ENCODE data around the gene MRPL17. TPM values are rescaled to one million over a fixed set of nuclear protein-coding genes. Genes with fewer than 3 reads are reported as not detected.

Gene MRPL17
- total and polyA plus RNA-seq, 10 of the 15 experiments (the other 5 are each of a cell fraction or from before 2014, with no cell fraction given), result 60.3 to 171 (median 94.8) TPM

DNA sequence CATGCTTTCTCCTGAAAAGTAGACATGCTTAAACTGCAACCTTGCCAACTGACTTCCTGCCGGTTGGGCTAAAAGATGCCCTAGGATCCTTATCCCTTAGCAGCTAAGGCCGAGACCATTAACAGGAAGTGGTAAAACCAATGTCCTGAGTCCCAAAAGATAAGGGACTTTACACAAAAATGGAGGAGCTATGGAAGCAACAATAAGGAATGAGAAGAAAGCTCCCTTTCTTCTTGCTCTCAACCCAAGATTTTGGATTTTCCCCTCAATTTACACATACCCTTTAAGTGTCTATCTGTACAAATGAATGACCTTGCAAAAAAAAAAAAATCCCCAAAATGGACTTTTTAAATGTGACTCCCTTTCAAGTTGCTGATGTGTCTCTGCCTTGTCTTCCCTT, 11.1 kb downstream of the MRPL17 start:
- H3K36me3 ChIP-seq (ENCODE audit: control insufficient read depth in 2 of 2, insufficient read depth in 2 of 2, low read length in 1 of 2), result no peaks in the 10 kb centered on the region
- no peak for TF ChIP-seq MYB (IDR thresholded peaks at IDR 0.05; ENCODE audit: borderline replicate concordance, low read depth, low read length)
- no peak for TF ChIP-seq FOS (IDR thresholded peaks at IDR 0.05; ENCODE audit: borderline replicate concordance, extremely low read depth, insufficient read length)
- TF ChIP-seq SPI1 (IDR thresholded peaks at IDR 0.05; ENCODE audit: borderline replicate concordance, insufficient read depth, low read depth, low read length), result no peak
- no peak for TF ChIP-seq SUZ12 (IDR thresholded peaks at IDR 0.05; ENCODE audit: unreplicated experiment)
- TF ChIP-seq, protein P1, sequence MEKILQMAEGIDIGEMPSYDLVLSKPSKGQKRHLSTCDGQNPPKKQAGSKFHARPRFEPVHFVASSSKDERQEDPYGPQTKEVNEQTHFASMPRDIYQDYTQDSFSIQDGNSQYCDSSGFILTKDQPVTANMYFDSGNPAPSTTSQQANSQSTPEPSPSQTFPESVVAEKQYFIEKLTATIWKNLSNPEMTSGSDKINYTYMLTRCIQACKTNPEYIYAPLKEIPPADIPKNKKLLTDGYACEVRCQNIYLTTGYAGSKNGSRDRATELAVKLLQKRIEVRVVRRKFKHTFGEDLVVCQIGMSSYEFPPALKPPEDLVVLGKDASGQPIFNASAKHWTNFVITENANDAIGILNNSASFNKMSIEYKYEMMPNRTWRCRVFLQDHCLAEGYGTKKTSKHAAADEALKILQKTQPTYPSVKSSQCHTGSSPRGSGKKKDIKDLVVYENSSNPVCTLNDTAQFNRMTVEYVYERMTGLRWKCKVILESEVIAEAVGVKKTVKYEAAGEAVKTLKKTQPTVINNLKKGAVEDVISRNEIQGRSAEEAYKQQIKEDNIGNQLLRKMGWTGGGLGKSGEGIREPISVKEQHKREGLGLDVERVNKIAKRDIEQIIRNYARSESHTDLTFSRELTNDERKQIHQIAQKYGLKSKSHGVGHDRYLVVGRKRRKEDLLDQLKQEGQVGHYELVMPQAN (conservative IDR thresholded peaks at IDR 0.05), result no peak
- no peak for TF ChIP-seq STAT1 (conservative IDR thresholded peaks at IDR 0.05)
- no peak for TF ChIP-seq NR2F1 (conservative IDR thresholded peaks at IDR 0.05)
- TF ChIP-seq, protein P2, sequence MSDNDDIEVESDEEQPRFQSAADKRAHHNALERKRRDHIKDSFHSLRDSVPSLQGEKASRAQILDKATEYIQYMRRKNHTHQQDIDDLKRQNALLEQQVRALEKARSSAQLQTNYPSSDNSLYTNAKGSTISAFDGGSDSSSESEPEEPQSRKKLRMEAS (IDR thresholded peaks at IDR 0.05; ENCODE audit: low read depth, low read length), result no peak
- TF ChIP-seq, protein P3, sequence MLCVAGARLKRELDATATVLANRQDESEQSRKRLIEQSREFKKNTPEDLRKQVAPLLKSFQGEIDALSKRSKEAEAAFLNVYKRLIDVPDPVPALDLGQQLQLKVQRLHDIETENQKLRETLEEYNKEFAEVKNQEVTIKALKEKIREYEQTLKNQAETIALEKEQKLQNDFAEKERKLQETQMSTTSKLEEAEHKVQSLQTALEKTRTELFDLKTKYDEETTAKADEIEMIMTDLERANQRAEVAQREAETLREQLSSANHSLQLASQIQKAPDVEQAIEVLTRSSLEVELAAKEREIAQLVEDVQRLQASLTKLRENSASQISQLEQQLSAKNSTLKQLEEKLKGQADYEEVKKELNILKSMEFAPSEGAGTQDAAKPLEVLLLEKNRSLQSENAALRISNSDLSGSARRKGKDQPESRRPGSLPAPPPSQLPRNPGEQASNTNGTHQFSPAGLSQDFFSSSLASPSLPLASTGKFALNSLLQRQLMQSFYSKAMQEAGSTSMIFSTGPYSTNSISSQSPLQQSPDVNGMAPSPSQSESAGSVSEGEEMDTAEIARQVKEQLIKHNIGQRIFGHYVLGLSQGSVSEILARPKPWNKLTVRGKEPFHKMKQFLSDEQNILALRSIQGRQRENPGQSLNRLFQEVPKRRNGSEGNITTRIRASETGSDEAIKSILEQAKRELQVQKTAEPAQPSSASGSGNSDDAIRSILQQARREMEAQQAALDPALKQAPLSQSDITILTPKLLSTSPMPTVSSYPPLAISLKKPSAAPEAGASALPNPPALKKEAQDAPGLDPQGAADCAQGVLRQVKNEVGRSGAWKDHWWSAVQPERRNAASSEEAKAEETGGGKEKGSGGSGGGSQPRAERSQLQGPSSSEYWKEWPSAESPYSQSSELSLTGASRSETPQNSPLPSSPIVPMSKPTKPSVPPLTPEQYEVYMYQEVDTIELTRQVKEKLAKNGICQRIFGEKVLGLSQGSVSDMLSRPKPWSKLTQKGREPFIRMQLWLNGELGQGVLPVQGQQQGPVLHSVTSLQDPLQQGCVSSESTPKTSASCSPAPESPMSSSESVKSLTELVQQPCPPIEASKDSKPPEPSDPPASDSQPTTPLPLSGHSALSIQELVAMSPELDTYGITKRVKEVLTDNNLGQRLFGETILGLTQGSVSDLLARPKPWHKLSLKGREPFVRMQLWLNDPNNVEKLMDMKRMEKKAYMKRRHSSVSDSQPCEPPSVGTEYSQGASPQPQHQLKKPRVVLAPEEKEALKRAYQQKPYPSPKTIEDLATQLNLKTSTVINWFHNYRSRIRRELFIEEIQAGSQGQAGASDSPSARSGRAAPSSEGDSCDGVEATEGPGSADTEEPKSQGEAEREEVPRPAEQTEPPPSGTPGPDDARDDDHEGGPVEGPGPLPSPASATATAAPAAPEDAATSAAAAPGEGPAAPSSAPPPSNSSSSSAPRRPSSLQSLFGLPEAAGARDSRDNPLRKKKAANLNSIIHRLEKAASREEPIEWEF (IDR thresholded peaks at IDR 0.05; ENCODE audit: insufficient replicate concordance, low read depth, low read length), result no peak
- no peak for TF ChIP-seq KDM1A (IDR thresholded peaks at IDR 0.05; ENCODE audit: borderline replicate concordance)
- no peak for TF ChIP-seq STAT3 (IDR thresholded peaks at IDR 0.05; ENCODE audit: low read depth, low read length)
- no peak for TF ChIP-seq IKZF2 (IDR thresholded peaks at IDR 0.05)
- TF ChIP-seq TCF3 (IDR thresholded peaks at IDR 0.05; ENCODE audit: borderline replicate concordance, insufficient read depth, low read depth, low read length), result no peak
- TF ChIP-seq, protein P4, sequence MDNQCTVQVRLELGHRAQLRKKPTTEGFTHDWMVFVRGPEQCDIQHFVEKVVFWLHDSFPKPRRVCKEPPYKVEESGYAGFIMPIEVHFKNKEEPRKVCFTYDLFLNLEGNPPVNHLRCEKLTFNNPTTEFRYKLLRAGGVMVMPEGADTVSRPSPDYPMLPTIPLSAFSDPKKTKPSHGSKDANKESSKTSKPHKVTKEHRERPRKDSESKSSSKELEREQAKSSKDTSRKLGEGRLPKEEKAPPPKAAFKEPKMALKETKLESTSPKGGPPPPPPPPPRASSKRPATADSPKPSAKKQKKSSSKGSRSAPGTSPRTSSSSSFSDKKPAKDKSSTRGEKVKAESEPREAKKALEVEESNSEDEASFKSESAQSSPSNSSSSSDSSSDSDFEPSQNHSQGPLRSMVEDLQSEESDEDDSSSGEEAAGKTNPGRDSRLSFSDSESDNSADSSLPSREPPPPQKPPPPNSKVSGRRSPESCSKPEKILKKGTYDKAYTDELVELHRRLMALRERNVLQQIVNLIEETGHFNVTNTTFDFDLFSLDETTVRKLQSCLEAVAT (IDR thresholded peaks at IDR 0.05), result no peak
- no peak for TF ChIP-seq TCF12 (IDR thresholded peaks at IDR 0.05; ENCODE audit: low read depth, low read length)
- no peak for TF ChIP-seq ZZZ3 (IDR thresholded peaks at IDR 0.05; ENCODE audit: control insufficient read depth, insufficient read length, low read depth)
- no peak for ATAC-seq
- in situ Hi-C loops (cut with MboI), result loop anchor here (10.0 kb wide), 1 partner anchor 287 kb away; no protein-coding TSS in a partner anchor
- H3K4me2 ChIP-seq (ENCODE audit: control insufficient read depth, insufficient read depth), result no peak overlapping the region
- H4K20me1 ChIP-seq (ENCODE audit: control insufficient read depth, insufficient read depth), result no peaks in the 10 kb centered on the region
- intact Hi-C loops (cut with micrococcal nuclease; ENCODE audit: unreplicated experiment), result no loop called here
- ChIA-PET RAD21 (ENCODE audit: unreplicated experiment) (interaction anchor here (1.1 to 1.3 kb wide), 3 partner anchors 8 to 60 kb away, joined by 3 to 4 read pairs (median 3); partner anchors contain the start of genes MRPL17 and TAF10), POLR2A (interaction anchor here (0.6 to 1.3 kb wide), 5 partner anchors 8 to 193 kb away, joined by 3 to 4 read pairs (median 4); partner anchors contain the start of gene MRPL17), CTCF (interaction anchor here (0.6 to 3.8 kb wide), 10 partner anchors 9 to 1510 kb away, joined by 3 to 20 read pairs (median 6); partner anchors contain the start of genes ILK, MRPL17 and TPP1), SMC1A (ENCODE audit: uncharacterized antibody, unreplicated experiment) (interaction anchor here (0.7 to 4.4 kb wide), 9 partner anchors 8 to 299 kb away, joined by 3 to 15 read pairs (median 4); partner anchors contain the start of gene MRPL17)
- no TSS peak for BruUV-seq (replicated peaks)
- 71% methylated on average over 2 of the region's 2 CpGs for WGBS (ENCODE audit: insufficient coverage, insufficient replicate concordance, low lambda C conversion rate, missing lambda C conversion rate)
- H2AFZ ChIP-seq (ENCODE audit: control insufficient read depth, low read depth, low read length), result no peak overlapping the region
- no peak for DNase-seq (ENCODE audit: low read depth, low spot score)
- no peak overlapping the region for H3K4me3 ChIP-seq
- H3K27ac ChIP-seq (ENCODE audit: control insufficient read depth, insufficient read depth), result no peak overlapping the region
- FAIRE-seq, result no peak
- peaks cover 10% of the 10 kb centered on the region for H3K4me1 ChIP-seq (ENCODE audit: control insufficient read depth, insufficient read depth, low read length)
- no peaks in the 10 kb centered on the region for H3K27me3 ChIP-seq (replicated peaks in 1 of 2; ENCODE audit: control insufficient read depth in 2 of 2, insufficient read depth in 2 of 2, low read length in 1 of 2)
- H3K9ac ChIP-seq (ENCODE audit: control insufficient read depth, insufficient read depth, low read length), result no peak overlapping the region
- no peaks in the 10 kb centered on the region for H3K79me2 ChIP-seq (ENCODE audit: control insufficient read depth, insufficient read depth, low read length)
- no peaks in the 10 kb centered on the region for H3K9me3 ChIP-seq (replicated peaks; ENCODE audit: control insufficient read depth, insufficient read depth, low read length)

All from GM12878 (cell line).